ENCODE data around the gene CHSY1. TPM values are rescaled to one million over a fixed set of nuclear protein-coding genes. Genes with fewer than 3 reads are reported as not detected.
A peak's percentile ranks its signal among the peaks of the same experiment; 100 is the strongest.

CHSY1 gene
- total RNA-seq, 1 experiment from 2014 or later = 59.1 TPM

DNA sequence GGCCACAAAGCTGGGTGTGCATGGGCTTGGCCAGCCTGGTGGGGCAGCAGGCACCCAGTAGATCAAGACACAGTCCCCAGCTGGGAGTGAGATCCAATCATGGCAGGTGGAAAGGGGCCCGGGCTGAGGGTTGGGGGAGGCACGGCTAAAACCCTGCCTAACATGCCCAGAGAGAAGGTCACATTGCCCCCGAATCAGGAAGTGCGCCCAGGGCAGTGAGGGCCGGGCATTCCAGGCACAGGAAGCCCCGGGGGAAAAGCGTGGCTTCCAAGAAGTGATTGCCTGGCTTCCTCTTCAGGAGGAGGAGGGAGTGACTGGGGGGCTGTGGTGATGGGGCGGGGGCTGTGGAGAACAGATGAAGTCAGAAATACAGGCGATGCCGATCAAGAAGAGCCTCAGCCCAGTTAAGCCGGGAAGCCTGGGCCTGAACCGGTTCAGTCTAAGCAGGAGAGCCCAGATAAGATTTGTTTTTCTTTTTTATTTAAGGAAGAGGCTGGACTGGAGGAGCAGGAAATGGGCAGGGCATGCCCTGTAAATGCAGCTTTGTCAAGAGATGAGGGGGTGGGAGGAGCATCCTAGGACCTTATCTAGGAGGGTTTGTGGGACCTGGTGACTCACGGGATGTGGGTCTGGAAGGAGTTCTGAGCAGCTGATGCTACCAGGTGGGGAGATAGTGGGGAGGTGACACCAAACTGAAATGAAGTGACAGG lies 83.9 kb downstream of the CHSY1 start:
- CTCF ChIA-PET = no interaction called here
- no peak for TF ChIP-seq HMGA2 (CRISPR knock-in tag; IDR thresholded peaks at IDR 0.05)
- no peak for TF ChIP-seq NFATC4 (CRISPR knock-in tag; IDR thresholded peaks at IDR 0.05)
- TF ChIP-seq ZNF138 (CRISPR knock-in tag; conservative IDR thresholded peaks at IDR 0.05) = no peak
- TF ChIP-seq ZNF121 (CRISPR knock-in tag; IDR thresholded peaks at IDR 0.05) = no peak
- TF ChIP-seq, protein P1, sequence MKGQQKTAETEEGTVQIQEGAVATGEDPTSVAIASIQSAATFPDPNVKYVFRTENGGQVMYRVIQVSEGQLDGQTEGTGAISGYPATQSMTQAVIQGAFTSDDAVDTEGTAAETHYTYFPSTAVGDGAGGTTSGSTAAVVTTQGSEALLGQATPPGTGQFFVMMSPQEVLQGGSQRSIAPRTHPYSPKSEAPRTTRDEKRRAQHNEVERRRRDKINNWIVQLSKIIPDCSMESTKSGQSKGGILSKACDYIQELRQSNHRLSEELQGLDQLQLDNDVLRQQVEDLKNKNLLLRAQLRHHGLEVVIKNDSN (CRISPR knock-in tag; IDR thresholded peaks at IDR 0.05) = no peak
- TF ChIP-seq, protein P2, sequence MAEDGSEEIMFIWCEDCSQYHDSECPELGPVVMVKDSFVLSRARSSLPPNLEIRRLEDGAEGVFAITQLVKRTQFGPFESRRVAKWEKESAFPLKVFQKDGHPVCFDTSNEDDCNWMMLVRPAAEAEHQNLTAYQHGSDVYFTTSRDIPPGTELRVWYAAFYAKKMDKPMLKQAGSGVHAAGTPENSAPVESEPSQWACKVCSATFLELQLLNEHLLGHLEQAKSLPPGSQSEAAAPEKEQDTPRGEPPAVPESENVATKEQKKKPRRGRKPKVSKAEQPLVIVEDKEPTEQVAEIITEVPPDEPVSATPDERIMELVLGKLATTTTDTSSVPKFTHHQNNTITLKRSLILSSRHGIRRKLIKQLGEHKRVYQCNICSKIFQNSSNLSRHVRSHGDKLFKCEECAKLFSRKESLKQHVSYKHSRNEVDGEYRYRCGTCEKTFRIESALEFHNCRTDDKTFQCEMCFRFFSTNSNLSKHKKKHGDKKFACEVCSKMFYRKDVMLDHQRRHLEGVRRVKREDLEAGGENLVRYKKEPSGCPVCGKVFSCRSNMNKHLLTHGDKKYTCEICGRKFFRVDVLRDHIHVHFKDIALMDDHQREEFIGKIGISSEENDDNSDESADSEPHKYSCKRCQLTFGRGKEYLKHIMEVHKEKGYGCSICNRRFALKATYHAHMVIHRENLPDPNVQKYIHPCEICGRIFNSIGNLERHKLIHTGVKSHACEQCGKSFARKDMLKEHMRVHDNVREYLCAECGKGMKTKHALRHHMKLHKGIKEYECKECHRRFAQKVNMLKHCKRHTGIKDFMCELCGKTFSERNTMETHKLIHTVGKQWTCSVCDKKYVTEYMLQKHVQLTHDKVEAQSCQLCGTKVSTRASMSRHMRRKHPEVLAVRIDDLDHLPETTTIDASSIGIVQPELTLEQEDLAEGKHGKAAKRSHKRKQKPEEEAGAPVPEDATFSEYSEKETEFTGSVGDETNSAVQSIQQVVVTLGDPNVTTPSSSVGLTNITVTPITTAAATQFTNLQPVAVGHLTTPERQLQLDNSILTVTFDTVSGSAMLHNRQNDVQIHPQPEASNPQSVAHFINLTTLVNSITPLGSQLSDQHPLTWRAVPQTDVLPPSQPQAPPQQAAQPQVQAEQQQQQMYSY (CRISPR knock-in tag; IDR thresholded peaks at IDR 0.05) = no peak
- Mint-ChIP-seq H3K9me3 (peaks cover 41% of the 10 kb centered on the region), H3K27me3 (ENCODE audit: low read depth) (peaks cover 21% of the 10 kb centered on the region), H3K27ac (no peak overlapping the region; the same call in 1 of the 2 replicates), H3K4me3 (no peak overlapping the region), H3K36me3 (peaks cover 41% of the 10 kb centered on the region), H3K4me1 (peaks cover 18% of the 10 kb centered on the region)
- POLR2A ChIA-PET = interaction anchor here (0.6 kb wide), 1 partner anchor 32 kb away, joined by 3 read pairs; no protein-coding TSS in a partner anchor
- peak; percentile 28; the same call in 1 of the 2 replicates for ATAC-seq
- no peak for DNase-seq (ENCODE audit: low spot score)

DNA sequence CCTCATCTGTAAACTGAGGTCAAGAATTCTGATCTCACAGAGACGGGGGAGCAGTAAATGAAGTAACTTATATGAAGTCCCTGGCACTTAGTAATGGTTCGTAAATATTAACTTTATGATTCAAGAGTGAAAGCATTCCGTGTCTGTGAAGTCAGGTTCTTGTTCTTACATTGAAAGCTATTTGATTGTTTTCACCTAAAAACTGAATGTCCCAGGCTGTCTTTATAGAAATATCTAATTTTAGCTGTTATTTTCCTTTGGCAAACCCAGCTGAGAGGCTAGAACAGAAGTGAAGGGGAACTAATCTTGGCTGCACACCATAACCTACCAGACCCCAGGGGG lies 84.5 kb downstream of the CHSY1 start:
- Mint-ChIP-seq H3K4me1 (peaks cover 14% of the 10 kb centered on the region), H3K36me3 (peaks cover 41% of the 10 kb centered on the region), H3K27me3 (ENCODE audit: low read depth) (peaks cover 21% of the 10 kb centered on the region), H3K9me3 (peaks cover 41% of the 10 kb centered on the region), H3K27ac (no peak overlapping the region), H3K4me3 (no peak overlapping the region)
- DNase-seq (ENCODE audit: low spot score) = no peak
- TF ChIP-seq ZNF671 (CRISPR knock-in tag; IDR thresholded peaks at IDR 0.05) (no peak), ZBTB21 (CRISPR knock-in tag; IDR thresholded peaks at IDR 0.05; ENCODE audit: borderline replicate concordance) (no peak), TEAD4 (CRISPR knock-in tag; IDR thresholded peaks at IDR 0.05) (no peak), SMAD3 (CRISPR knock-in tag; IDR thresholded peaks at IDR 0.05; ENCODE audit: borderline replicate concordance) (no peak), CREM (CRISPR knock-in tag; IDR thresholded peaks at IDR 0.05) (no peak)
- TF ChIP-seq, protein P3, sequence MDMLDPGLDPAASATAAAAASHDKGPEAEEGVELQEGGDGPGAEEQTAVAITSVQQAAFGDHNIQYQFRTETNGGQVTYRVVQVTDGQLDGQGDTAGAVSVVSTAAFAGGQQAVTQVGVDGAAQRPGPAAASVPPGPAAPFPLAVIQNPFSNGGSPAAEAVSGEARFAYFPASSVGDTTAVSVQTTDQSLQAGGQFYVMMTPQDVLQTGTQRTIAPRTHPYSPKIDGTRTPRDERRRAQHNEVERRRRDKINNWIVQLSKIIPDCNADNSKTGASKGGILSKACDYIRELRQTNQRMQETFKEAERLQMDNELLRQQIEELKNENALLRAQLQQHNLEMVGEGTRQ (CRISPR knock-in tag; IDR thresholded peaks at IDR 0.05) = no peak
- TF ChIP-seq, protein P4, sequence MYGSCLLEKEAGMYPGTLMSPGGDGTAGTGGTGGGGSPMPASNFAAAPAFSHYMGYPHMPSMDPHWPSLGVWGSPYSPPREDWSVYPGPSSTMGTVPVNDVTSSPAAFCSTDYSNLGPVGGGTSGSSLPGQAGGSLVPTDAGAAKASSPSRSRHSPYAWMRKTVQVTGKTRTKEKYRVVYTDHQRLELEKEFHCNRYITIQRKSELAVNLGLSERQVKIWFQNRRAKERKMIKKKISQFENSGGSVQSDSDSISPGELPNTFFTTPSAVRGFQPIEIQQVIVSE (CRISPR knock-in tag; IDR thresholded peaks at IDR 0.05; ENCODE audit: borderline replicate concordance) = no peak
- ATAC-seq = no peak
- ChIA-PET CTCF (interaction anchor here (1.0 kb wide), 1 partner anchor 160 kb away, joined by 3 read pairs; no protein-coding TSS in a partner anchor), POLR2A (no interaction called here)

- H3K27me3 Mint-ChIP-seq (ENCODE audit: low read depth) = peaks cover 21% of the 10 kb centered on the region
- H3K9me3 Mint-ChIP-seq = peaks cover 41% of the 10 kb centered on the region
- no peak for TF ChIP-seq SP1 (CRISPR knock-in tag; conservative IDR thresholded peaks at IDR 0.05)
- ChIA-PET POLR2A (no interaction called here), CTCF (interaction anchor here (0.8 kb wide), 1 partner anchor 13 kb away, joined by 3 read pairs; no protein-coding TSS in a partner anchor)
- H3K27ac Mint-ChIP-seq = no peak overlapping the region
- ATAC-seq = no peak
- peaks cover 41% of the 10 kb centered on the region for H3K36me3 Mint-ChIP-seq
- no peak for DNase-seq (ENCODE audit: low spot score)
- peaks cover 12% of the 10 kb centered on the region for H3K4me1 Mint-ChIP-seq
- no peak overlapping the region for H3K4me3 Mint-ChIP-seq
Observed at GRCh38 chr15:101165905-101166471, 85.9 kb downstream of the CHSY1 start.

Measured in WTC11 (cell line).